Esophagus squamous epithelium (tissue), 5 donors: ENCODE data around the gene SECTM1. TPM values are rescaled to one million over a fixed set of nuclear protein-coding genes. Genes with fewer than 3 reads are reported as not detected.

Experiments
- DNase-seq: peaks from one replicate; lab custom pipeline; 2025; lab: John Stamatoyannopoulos, UW
- H3K27ac ChIP-seq, 4 donors: fragments of 200-600 bp; sonication (generic); one replicate each; pipeline ENCODE4 v1.5.1; 2016 to 2019; ENCODE audit warnings: mild to moderate bottlenecking in 1 of 4
- H3K27me3 ChIP-seq, 4 donors: fragments of 200-600 bp; sonication (generic); 1 replicate in 3 of 4; 2 replicates in 1 of 4; pipeline versions ENCODE4 v1.5.1 to v1.6.0; 2017 to 2021; ENCODE audit warnings: antibody characterized with exemption in 1 of 4
- H3K36me3 ChIP-seq, 3 donors: fragments of 200-600 bp; sonication (generic); one replicate each; pipeline ENCODE4 v1.5.1; 2016 to 2019
- H3K4me1 ChIP-seq, 3 donors: fragments of 200-600 bp; sonication (generic); one replicate each; pipeline ENCODE4 v1.5.1; 2017 to 2019
- H3K4me3 ChIP-seq, 4 donors: fragments of 200-600 bp; sonication (generic); 1 replicate in 3 of 4; 2 replicates in 1 of 4; pipeline ENCODE4 v1.5.1; 2016 to 2019; ENCODE audit warnings: mild to moderate bottlenecking in 2 of 4, moderate library complexity in 1 of 4
- H3K9me3 ChIP-seq, 3 donors: fragments of 200-600 bp; sonication (generic); one replicate each; pipeline ENCODE4 v1.5.1; 2016 to 2019
- POLR2A ChIP-seq, 4 donors: fragments of 450-650 bp; IDR thresholded peaks; one replicate each; pipeline ENCODE4 v1.6.1; 2017; ENCODE audit warnings: antibody characterized with exemption in 4 of 4, mild to moderate bottlenecking in 4 of 4, moderate library complexity in 3 of 4
- WGBS, 2 donors: methylation state at CpG; one replicate each; pipeline ENCODE4 v1.1.5; 2018; 5-methylcytosine and 5-hydroxymethylcytosine counted together
- intact Hi-C: fragments of 100-400 bp; cut with DNase I; formaldehyde crosslinking; loops from one replicate; pipeline ENCODE4 v1.15.0; 2022
- total RNA-seq, 4 donors: library from RNA; depleted of rRNA; stranded (reverse); fragments of >200 nt; gene quantifications; one replicate each; pipeline ENCODE4 v1.1.0, GENCODE V29; 2016
- TF ChIP-seq, protein P1 (sequence below), 6 experiments: fragments of 450-650 bp in 4 of 6; fragments of 200-600 bp in 2 of 6; sonication (generic) in 2 of 6; IDR thresholded peaks; one replicate each; pipeline ENCODE4 v1.5.1; 2016 to 2019; ENCODE audit warnings: antibody characterized with exemption in 6 of 6, mild to moderate bottlenecking in 4 of 6, moderate library complexity in 4 of 6
- donor health status: DM: yes; HTN: yes; CAD: no.

SECTM1 gene
- total RNA-seq, 4 donors from 2014 or later = 4.3 to 19.5 (median 6.5) TPM

DNA sequence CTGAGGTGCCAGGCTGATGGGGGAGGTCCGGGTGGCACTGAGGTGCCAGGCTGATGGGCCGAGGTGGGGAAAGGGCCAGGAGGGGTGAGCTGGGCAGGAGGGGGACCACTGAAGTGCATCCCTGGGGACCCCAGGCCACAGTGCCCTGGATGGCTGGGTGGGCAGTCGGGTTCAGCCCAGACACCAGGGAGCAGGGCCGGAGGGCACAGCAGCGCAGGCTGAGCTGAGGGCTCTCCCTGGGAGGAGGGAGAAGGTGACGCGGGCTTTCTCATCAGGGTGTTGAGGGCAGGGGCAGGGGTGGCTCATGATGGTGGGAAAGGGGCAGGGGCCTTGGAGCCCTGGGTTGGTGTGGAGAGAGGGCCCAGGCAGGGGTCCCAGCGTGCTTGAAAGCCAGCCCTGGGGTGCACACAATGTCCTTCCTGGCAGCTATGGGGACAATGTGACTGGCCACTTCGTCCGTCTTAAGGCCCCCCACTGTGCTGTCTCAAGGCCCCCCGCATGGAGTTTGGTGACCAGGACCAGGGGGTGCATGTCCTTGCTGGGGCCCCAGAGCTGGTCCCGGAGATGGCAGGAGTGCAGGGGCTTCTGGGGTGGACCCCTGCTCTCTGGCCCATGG is 32.2 kb downstream of the SECTM1 start:
- DNase-seq = no peak
- intact Hi-C loops = no loop called here
- 50 to 84% methylated on average over 2 to 7 of the region's 12 CpGs for whole genome bisulfite sequencing, 2 donors

DNA sequence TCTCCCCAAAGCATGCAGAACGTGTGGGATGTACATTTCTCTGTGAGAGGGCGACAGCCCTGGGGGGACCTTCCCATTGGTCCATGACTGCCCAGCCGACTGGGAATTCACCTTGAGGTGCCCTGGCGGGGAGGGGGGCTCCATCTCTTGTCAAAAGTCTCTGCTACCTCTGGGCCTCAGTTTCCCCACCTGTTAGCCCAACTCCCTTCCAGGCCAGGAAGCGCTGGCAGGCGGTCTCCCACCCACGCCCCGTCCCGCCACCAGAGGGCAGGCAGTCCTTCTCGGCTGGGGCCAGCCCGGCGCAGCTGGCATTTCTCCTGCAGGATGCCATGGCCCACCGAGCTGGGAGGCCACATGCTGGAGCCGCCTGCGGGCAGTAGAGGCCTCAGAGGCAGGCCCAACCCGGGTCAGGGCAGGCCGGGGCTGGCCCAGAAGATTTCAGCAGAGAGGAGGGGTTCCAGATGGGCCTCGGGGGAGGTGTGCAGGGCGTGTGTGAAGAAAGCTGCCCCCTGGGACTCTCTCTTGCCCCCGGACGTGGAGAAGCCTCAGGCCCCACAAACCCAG is 32.8 kb downstream of the SECTM1 start:
- DNase-seq = no peak
- H3K27ac ChIP-seq = peak overlapping the region in 2 of 4 donors; percentile 10 to 26
- H3K36me3 ChIP-seq = no peaks in the 10 kb centered on the region
- peaks cover 33 to 72% (median 49%) of the 10 kb centered on the region in 3 donors for H3K4me1 ChIP-seq
- peaks cover 0 to 34% (median 0%) of the 10 kb centered on the region in 4 donors for H3K27me3 ChIP-seq
- WGBS, 2 donors = 4 to 52% methylated on average over 4 of the region's 21 CpGs
- TF ChIP-seq, protein P1, sequence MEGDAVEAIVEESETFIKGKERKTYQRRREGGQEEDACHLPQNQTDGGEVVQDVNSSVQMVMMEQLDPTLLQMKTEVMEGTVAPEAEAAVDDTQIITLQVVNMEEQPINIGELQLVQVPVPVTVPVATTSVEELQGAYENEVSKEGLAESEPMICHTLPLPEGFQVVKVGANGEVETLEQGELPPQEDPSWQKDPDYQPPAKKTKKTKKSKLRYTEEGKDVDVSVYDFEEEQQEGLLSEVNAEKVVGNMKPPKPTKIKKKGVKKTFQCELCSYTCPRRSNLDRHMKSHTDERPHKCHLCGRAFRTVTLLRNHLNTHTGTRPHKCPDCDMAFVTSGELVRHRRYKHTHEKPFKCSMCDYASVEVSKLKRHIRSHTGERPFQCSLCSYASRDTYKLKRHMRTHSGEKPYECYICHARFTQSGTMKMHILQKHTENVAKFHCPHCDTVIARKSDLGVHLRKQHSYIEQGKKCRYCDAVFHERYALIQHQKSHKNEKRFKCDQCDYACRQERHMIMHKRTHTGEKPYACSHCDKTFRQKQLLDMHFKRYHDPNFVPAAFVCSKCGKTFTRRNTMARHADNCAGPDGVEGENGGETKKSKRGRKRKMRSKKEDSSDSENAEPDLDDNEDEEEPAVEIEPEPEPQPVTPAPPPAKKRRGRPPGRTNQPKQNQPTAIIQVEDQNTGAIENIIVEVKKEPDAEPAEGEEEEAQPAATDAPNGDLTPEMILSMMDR (IDR thresholded peaks at IDR 0.05) = peak; percentile 75 to 89 (median 81)
- TF ChIP-seq POLR2A (IDR thresholded peaks at IDR 0.05) = no peak
- H3K4me3 ChIP-seq = no peak overlapping the region
- H3K9me3 ChIP-seq = no peaks in the 10 kb centered on the region
- intact Hi-C loops = no loop called here

More for the DNA sequence above, 32.2 kb downstream of the SECTM1 start:
- Histone ChIP-seq H3K36me3 (no peaks in the 10 kb centered on the region), H3K4me3 (no peak overlapping the region), H3K27ac (peak overlapping the region in 2 of 4 donors; percentile 10 to 26), H3K27me3 (peaks cover 0 to 28% (median 0%) of the 10 kb centered on the region in 4 donors), H3K9me3 (no peaks in the 10 kb centered on the region), H3K4me1 (peaks cover 33 to 66% (median 49%) of the 10 kb centered on the region in 3 donors)
- TF ChIP-seq, protein P1 (IDR thresholded peaks at IDR 0.05) = no peak
- TF ChIP-seq POLR2A (IDR thresholded peaks at IDR 0.05) = no peak

DNA sequence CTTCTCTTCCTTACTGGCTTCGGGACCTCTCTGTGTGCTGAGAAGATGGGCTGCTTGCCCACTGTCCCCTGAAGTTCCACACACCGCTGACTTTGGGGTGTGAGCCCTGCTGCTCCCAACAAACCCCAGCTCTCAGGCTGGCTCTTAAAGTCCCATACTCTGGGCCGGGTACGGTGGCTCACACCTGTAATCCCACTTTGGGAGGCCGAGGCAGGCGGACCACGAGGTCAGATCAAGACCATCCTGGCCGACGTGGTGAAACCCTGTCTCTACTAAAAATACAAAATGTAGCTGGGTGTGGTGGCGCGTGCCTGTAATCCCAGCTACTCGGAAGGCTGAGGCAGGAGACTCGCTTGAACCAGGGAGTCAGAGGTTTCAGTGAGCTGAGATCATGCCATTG is 33.3 kb downstream of the SECTM1 start:
- TF ChIP-seq POLR2A (IDR thresholded peaks at IDR 0.05) = no peak
- TF ChIP-seq, protein P1 (IDR thresholded peaks at IDR 0.05) = no peak
- Histone ChIP-seq H3K4me3 (no peak overlapping the region), H3K27me3 (peaks cover 0 to 40% (median 0%) of the 10 kb centered on the region in 4 donors), H3K4me1 (peaks cover 33 to 78% (median 49%) of the 10 kb centered on the region in 3 donors), H3K36me3 (no peaks in the 10 kb centered on the region), H3K27ac (no peak overlapping the region), H3K9me3 (no peaks in the 10 kb centered on the region)
- intact Hi-C loops = no loop called here
- DNase-seq = no peak
- 92 to 97% methylated on average over 2 to 4 of the region's 13 CpGs for WGBS, 2 donors

DNA sequence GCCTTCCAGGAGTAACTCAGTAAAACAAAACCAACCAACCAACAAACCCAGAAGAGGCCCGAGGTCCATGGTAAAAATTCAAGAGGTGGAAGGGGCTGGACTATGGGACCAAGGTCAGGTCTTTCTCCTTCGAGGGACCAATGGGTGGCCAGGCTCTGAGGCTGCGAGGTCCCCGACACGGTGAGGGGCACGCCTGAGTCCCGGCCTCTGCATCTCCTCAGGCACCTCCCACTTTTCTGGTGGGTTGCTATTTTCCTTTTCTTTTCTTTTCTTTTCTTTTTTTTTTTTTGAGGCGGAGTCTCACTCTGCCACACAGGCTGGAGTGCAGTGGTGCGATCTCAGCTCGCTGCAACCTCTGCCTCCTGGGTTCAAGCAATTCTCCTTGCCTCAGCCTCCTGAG is 34.1 kb downstream of the SECTM1 start:
- DNase-seq = no peak
- TF ChIP-seq POLR2A (IDR thresholded peaks at IDR 0.05) = no peak
- TF ChIP-seq, protein P1 (IDR thresholded peaks at IDR 0.05) = no peak
- Histone ChIP-seq H3K9me3 (no peaks in the 10 kb centered on the region), H3K27ac (peak overlapping the region; percentile 89 to 99 (median 91)), H3K36me3 (no peaks in the 10 kb centered on the region), H3K27me3 (peaks cover 0 to 41% (median 0%) of the 10 kb centered on the region in 4 donors), H3K4me1 (peaks cover 33 to 85% (median 49%) of the 10 kb centered on the region in 3 donors), H3K4me3 (no peak overlapping the region)
- WGBS, 2 donors = 83 to 85% methylated on average over 10 of the region's 10 CpGs
- intact Hi-C loops = no loop called here
